GM06990 (cell line): ENCODE measurements around the gene FMN2.
A peak's percentile ranks its signal among the peaks of the same experiment; 100 is the strongest.

Experiments
- DNase-seq: peaks from one replicate; pipeline ENCODE4 v3.0.0-alpha.2; 2011; ENCODE audit not compliant: insufficient read length; ENCODE audit errors: extremely low read depth
- H3K27me3 ChIP-seq: replicated peaks from 2 replicates; pipeline ENCODE4 v1.6.0; 2011; ENCODE audit warnings: low read length; ENCODE audit not compliant: control insufficient read depth, insufficient read depth
- H3K36me3 ChIP-seq: 2 replicates; pipeline ENCODE4 v1.5.1; 2011; ENCODE audit warnings: low read length; ENCODE audit not compliant: control insufficient read depth, insufficient read depth
- H3K4me3 ChIP-seq: replicated peaks from 2 replicates; pipeline ENCODE4 v1.5.1; 2011; ENCODE audit warnings: low read depth, mild to moderate bottlenecking, control low read depth, low read length
- TF ChIP-seq, protein P1 (sequence below): IDR thresholded peaks from 2 replicates; pipeline ENCODE4 v1.5.1; 2011; ENCODE audit warnings: low read length, control low read depth, mild to moderate bottlenecking, inconsistent platforms; ENCODE audit not compliant: insufficient read depth, poor library complexity, severe bottlenecking

FMN2 gene

DNA sequence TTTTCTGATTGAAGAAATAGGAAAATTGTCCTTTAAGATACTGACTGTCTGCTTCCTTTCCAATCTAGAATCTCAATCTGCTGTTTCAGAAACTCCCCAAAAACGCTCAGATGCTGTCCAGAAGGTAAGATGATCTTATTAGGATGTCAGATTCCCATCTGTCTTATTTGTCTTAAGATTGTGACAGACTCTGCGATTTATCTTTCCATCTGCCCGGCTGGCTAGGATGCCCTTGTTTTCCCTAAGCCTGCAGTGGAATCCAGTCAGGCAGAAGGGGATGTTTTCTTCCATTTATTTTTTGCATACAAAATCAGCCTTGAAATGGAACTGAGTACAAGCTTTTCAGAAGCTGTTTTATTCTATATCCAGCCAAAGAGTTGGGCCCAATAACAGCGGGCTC, 96.5 kb downstream of the FMN2 start:
- no peaks in the 10 kb centered on the region for H3K27me3 ChIP-seq
- no peak for DNase-seq
- H3K4me3 ChIP-seq = no peak overlapping the region
- TF ChIP-seq, protein P1, sequence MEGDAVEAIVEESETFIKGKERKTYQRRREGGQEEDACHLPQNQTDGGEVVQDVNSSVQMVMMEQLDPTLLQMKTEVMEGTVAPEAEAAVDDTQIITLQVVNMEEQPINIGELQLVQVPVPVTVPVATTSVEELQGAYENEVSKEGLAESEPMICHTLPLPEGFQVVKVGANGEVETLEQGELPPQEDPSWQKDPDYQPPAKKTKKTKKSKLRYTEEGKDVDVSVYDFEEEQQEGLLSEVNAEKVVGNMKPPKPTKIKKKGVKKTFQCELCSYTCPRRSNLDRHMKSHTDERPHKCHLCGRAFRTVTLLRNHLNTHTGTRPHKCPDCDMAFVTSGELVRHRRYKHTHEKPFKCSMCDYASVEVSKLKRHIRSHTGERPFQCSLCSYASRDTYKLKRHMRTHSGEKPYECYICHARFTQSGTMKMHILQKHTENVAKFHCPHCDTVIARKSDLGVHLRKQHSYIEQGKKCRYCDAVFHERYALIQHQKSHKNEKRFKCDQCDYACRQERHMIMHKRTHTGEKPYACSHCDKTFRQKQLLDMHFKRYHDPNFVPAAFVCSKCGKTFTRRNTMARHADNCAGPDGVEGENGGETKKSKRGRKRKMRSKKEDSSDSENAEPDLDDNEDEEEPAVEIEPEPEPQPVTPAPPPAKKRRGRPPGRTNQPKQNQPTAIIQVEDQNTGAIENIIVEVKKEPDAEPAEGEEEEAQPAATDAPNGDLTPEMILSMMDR = no peak
- no peaks in the 10 kb centered on the region for H3K36me3 ChIP-seq

DNA sequence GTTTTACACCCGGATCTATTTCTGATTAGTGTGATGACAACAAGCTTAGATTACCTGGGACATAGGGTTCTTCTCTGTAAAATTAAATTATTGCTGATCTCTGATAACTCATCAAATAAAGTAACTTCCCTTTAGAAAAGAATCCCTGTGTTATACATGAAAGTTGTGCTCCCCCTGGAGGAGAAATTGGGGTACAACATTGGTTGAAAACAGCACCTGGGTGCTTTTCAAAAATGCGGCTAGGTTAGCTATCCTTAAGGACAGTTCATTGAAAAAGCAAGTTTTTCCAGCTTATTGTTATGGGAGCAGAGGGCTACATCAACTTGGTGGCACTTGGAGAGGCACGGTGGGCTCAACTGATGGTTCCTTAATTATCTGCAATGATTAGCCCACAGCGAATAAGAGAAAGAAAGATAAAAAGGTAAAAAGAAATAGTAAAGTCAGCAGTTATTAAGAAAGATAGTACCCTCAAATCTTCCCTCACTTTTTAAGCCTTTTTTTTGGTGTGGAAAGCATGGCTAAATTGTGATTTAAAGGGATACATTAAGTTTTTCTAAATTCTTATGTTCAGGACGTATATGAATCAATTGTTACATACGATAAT, 97.8 kb downstream of the FMN2 start:
- no peaks in the 10 kb centered on the region for H3K27me3 ChIP-seq
- H3K36me3 ChIP-seq = no peaks in the 10 kb centered on the region
- peak; percentile 3 for DNase-seq
- H3K4me3 ChIP-seq = no peak overlapping the region
- TF ChIP-seq, protein P1 = peak; percentile 85

DNA sequence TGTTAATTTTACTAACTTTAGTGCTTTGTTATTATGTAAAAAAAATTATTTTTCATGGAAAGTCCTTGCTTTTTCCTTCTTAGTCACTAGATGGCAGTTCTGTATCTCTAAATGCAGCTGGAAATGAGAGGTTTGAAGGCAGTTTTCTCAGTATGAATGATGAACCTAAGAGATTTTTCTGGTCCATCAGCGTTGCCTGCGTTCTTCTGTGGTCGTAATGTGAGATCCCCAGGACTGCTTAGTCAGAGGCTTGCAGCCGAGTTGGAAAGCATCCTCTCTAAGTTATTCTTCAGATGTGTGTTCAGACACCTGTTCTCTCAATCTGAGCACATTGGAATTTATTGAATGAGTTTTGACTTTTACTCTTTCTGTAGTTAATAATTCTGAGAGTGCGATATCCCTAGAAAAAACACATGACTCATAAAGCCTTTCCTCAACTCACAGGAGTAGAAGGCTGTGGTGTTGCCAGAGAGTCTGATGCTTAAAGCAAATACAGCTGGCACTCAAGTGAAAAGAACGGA, 99.3 kb downstream of the FMN2 start:
- TF ChIP-seq, protein P1 = no peak

DNA sequence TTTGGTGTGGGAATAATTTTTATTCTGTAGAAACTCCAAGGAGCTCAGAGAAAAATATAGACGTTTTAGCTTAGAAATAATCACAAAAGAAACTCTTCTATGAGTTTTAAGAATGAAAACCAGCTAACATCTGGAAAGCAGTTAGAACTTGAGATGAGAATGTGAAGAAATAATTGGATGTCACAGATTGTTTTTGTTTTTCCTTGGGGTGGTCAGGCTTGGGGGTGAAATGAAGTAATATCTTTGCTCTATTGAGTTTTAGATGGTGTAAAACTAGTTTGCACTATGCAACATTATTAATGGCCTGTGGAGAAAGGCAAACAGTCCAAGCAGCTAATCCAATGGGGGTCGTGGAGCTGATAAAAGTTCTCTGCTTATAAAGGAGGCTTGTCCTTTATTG, 101.2 kb downstream of the FMN2 start:
- DNase-seq = no peak
- H3K4me3 ChIP-seq = no peak overlapping the region
- TF ChIP-seq, protein P1 = no peak

More for the DNA sequence above, 99.3 kb downstream of the FMN2 start:
- DNase-seq = no peak
- Histone ChIP-seq H3K4me3 (no peak overlapping the region), H3K27me3 (no peaks in the 10 kb centered on the region), H3K36me3 (no peaks in the 10 kb centered on the region)

DNA sequence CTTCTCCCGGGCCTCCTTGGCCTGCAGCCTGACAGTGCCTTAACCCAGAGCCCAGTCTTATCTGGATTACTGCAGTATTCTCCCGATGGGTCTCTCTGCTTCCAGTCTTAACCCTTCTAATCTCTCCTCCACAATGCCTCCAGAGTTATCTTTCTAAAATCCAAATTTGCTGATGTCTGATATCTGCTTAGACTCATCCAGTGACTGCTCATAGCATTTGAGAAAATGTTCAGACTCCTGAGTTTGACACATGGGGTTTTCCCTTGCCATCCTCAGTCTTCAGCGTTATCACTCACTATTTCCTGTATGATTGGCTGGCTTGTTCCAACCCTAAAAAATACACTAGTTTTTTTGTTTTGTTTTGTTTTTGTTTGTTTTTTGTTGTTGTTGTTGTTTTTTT, 102.0 kb downstream of the FMN2 start:
- TF ChIP-seq, protein P1 = no peak
- no peaks in the 10 kb centered on the region for H3K27me3 ChIP-seq
- DNase-seq = no peak
- no peaks in the 10 kb centered on the region for H3K36me3 ChIP-seq
- no peak overlapping the region for H3K4me3 ChIP-seq

More for the DNA sequence above, 101.2 kb downstream of the FMN2 start:
- Histone ChIP-seq H3K27me3 (no peaks in the 10 kb centered on the region), H3K36me3 (no peaks in the 10 kb centered on the region)

DNA sequence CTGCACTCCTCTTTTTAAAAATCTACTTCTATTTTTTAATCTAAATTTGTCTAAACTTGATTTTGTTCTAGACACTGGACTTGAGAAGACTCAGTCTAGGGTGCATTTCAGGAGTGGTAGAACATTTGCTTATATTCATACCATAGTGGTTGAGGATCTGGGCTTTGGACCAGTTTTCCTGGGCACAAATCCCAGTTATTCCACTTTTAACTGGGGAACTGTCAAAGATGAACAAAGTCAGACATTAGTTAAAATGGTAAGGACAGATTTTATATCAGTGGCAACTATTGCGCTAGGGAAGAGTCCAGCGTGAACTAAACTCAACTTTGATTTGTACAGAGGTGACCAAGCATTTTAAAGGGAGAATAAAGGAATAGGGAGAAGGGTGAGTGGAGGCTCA, 102.4 kb downstream of the FMN2 start:
- Histone ChIP-seq H3K4me3 (no peak overlapping the region), H3K27me3 (no peaks in the 10 kb centered on the region), H3K36me3 (no peaks in the 10 kb centered on the region)
- TF ChIP-seq, protein P1 = no peak
- no peak for DNase-seq
